Neural cell (in vitro differentiated cells): ENCODE results near the gene SPTBN1. TPM values are rescaled to one million over a fixed set of nuclear protein-coding genes. Genes with fewer than 3 reads are reported as not detected.

Source experiments
- H2AFZ ChIP-seq: fragments of 200-600, 300-800 bp; sonication (generic), shearing (Covaris generic); 2 replicates; pipeline ENCODE4 v1.6.0; 2014; ENCODE audit warnings: low read depth, mild to moderate bottlenecking, antibody characterized with exemption, low read length, moderate library complexity
- H3F3A ChIP-seq: fragments of 200-600 bp; shearing (Covaris generic); 2 replicates; pipeline ENCODE4 v1.6.1; 2016; ENCODE audit warnings: mild to moderate bottlenecking, moderate library complexity, mixed read lengths, antibody characterized with exemption, low read length; ENCODE audit not compliant: insufficient read depth, poor library complexity, severe bottlenecking
- H3K27ac ChIP-seq: fragments of 200-600, 300-800 bp; sonication (generic), shearing (Covaris generic); 2 replicates; pipeline ENCODE4 v1.5.1; 2014; ENCODE audit warnings: mild to moderate bottlenecking, low read length, moderate library complexity
- H3K27me3 ChIP-seq: fragments of 300-800, 200-600 bp; sonication (generic), shearing (Covaris generic); 2 replicates; pipeline ENCODE4 v1.6.0; 2014; ENCODE audit warnings: mild to moderate bottlenecking, low read depth, low read length, moderate library complexity; ENCODE audit not compliant: insufficient read depth
- H3K36me3 ChIP-seq: fragments of 300-800, 200-600 bp; sonication (generic), shearing (Covaris generic); 2 replicates; pipeline ENCODE4 v1.5.1; 2014; ENCODE audit warnings: mild to moderate bottlenecking, antibody characterized with exemption, low read length, moderate library complexity; ENCODE audit not compliant: insufficient read depth
- H3K4me2 ChIP-seq: fragments of 300-800, 200-600 bp; sonication (generic), shearing (Covaris generic); 2 replicates; pipeline ENCODE4 v1.6.0; 2014; ENCODE audit warnings: mild to moderate bottlenecking, low read length
- H3K4me3 ChIP-seq: fragments of 300-800, 200-600 bp; sonication (generic), shearing (Covaris generic); 2 replicates; pipeline ENCODE4 v1.5.1; 2014; ENCODE audit warnings: mild to moderate bottlenecking, low read length, moderate library complexity
- H3K79me2 ChIP-seq: fragments of 200-600 bp; shearing (Covaris generic); replicated peaks from 2 replicates; pipeline ENCODE4 v1.6.0; 2014; ENCODE audit warnings: mild to moderate bottlenecking, low read length, moderate library complexity; ENCODE audit not compliant: insufficient read depth
- H3K9ac ChIP-seq: fragments of 300-800, 200-600 bp; sonication (generic), shearing (Covaris generic); 2 replicates; pipeline ENCODE4 v1.6.1; 2016; ENCODE audit warnings: mild to moderate bottlenecking, low read length, mixed read lengths
- H3K9me2 ChIP-seq: fragments of 200-600 bp; shearing (Covaris generic); 2 replicates; pipeline ENCODE4 v1.6.1; 2016; ENCODE audit warnings: mild to moderate bottlenecking, low read length, mixed read lengths; ENCODE audit not compliant: insufficient read depth
- H3K9me3 ChIP-seq: fragments of 200-600, 300-800 bp; sonication (generic), shearing (Covaris generic); 2 replicates; pipeline ENCODE4 v1.6.1; 2016; ENCODE audit warnings: mild to moderate bottlenecking, mixed run types, low read length, moderate library complexity, mixed read lengths
- H4K20me1 ChIP-seq: fragments of 200-600 bp; shearing (Covaris generic); 2 replicates; pipeline ENCODE4 v1.6.1; 2016; ENCODE audit warnings: mild to moderate bottlenecking, mixed run types; ENCODE audit not compliant: insufficient read depth
- CTCF ChIP-seq: fragments of 450-650 bp; IDR thresholded peaks from 2 replicates; pipeline ENCODE4 v1.5.1; 2014; ENCODE audit warnings: antibody characterized with exemption, mild to moderate bottlenecking, moderate library complexity; ENCODE audit not compliant: poor library complexity, severe bottlenecking
- EP300 ChIP-seq: fragments of 450-650 bp; conservative IDR thresholded peaks from 2 replicates; pipeline ENCODE4 v1.6.1; 2014; ENCODE audit warnings: antibody characterized with exemption, mild to moderate bottlenecking, moderate library complexity; ENCODE audit not compliant: poor library complexity, severe bottlenecking
- EZH2 ChIP-seq: fragments of 200-600, 300-800 bp; shearing (Covaris generic), sonication (generic); IDR thresholded peaks from 2 replicates; pipeline ENCODE4 v1.6.1; 2014; ENCODE audit warnings: antibody characterized with exemption, low read length, borderline replicate concordance, mild to moderate bottlenecking; ENCODE audit not compliant: insufficient read depth, poor library complexity, severe bottlenecking
- MXI1 ChIP-seq: fragments of 450-650 bp; conservative IDR thresholded peaks from 2 replicates; pipeline ENCODE4 v1.6.1; 2014; ENCODE audit warnings: antibody characterized with exemption, mild to moderate bottlenecking; ENCODE audit not compliant: poor library complexity, severe bottlenecking
- POLR2AphosphoS5 ChIP-seq: IDR thresholded peaks from 2 replicates; pipeline ENCODE4 v1.6.1; 2012
- RAD21 ChIP-seq: fragments of 450-650 bp; conservative IDR thresholded peaks from 2 replicates; pipeline ENCODE4 v1.6.1; 2014; ENCODE audit warnings: antibody characterized with exemption, mild to moderate bottlenecking, moderate library complexity
- REST ChIP-seq: IDR thresholded peaks from 2 replicates; pipeline ENCODE4 v1.6.1; 2012; ENCODE audit warnings: borderline replicate concordance
- SMC3 ChIP-seq: fragments of 450-650 bp; conservative IDR thresholded peaks from 2 replicates; pipeline ENCODE4 v1.6.1; 2014; ENCODE audit warnings: antibody characterized with exemption, mild to moderate bottlenecking, moderate library complexity; ENCODE audit not compliant: poor library complexity
- TAF1 ChIP-seq: IDR thresholded peaks from 2 replicates; pipeline ENCODE4 v1.6.1; 2012; ENCODE audit warnings: low read depth
- polyA plus RNA-seq: library from polyadenylated mRNA; depleted of rRNA; stranded (reverse); fragments of >200 nt; gene quantifications from 2 replicates; pipeline ENCODE4 v1.2.3, GENCODE V29; 2014

Gene SPTBN1
- polyA plus RNA-seq, 1 donor from 2014 or later = 92.1 TPM

- Histone ChIP-seq H3K27me3 (no peaks in the 10 kb centered on the region), H3F3A (no peaks in the 10 kb centered on the region), H2AFZ (no peak overlapping the region), H4K20me1 (no peaks in the 10 kb centered on the region), H3K36me3 (no peaks in the 10 kb centered on the region), H3K79me2 (no peaks in the 10 kb centered on the region), H3K27ac (no peak overlapping the region), H3K4me2 (no peak overlapping the region), H3K9me2 (no peaks in the 10 kb centered on the region), H3K9ac (no peak overlapping the region), H3K9me3 (no peaks in the 10 kb centered on the region), H3K4me3 (no peak overlapping the region)
- no peak for TF ChIP-seq RAD21
- TF ChIP-seq POLR2AphosphoS5 = no peak
- TF ChIP-seq REST = no peak
- TF ChIP-seq TAF1 = no peak
- TF ChIP-seq MXI1 = no peak
- TF ChIP-seq SMC3 = no peak
Observed at GRCh38 chr2:54423213-54423612, 32.9 kb upstream of the SPTBN1 start.

GRCh38 chr2:54424555-54425163 lies 31.5 kb upstream of the SPTBN1 start:
- no peak for TF ChIP-seq REST
- TF ChIP-seq MXI1 = no peak
- TF ChIP-seq SMC3 = no peak
- TF ChIP-seq CTCF = no peak
- no peak for TF ChIP-seq EZH2
- no peak for TF ChIP-seq RAD21
- TF ChIP-seq EP300 = no peak
- TF ChIP-seq TAF1 = no peak
- TF ChIP-seq POLR2AphosphoS5 = no peak
- H3K36me3 ChIP-seq = no peaks in the 10 kb centered on the region
- H3K4me3 ChIP-seq = no peak overlapping the region
- H3K9ac ChIP-seq = no peak overlapping the region
- H2AFZ ChIP-seq = no peak overlapping the region
- H3K27me3 ChIP-seq = no peaks in the 10 kb centered on the region
- H3K79me2 ChIP-seq = no peaks in the 10 kb centered on the region
- no peaks in the 10 kb centered on the region for H3F3A ChIP-seq
- no peaks in the 10 kb centered on the region for H3K9me3 ChIP-seq
- no peak overlapping the region for H3K4me2 ChIP-seq
- H4K20me1 ChIP-seq = no peaks in the 10 kb centered on the region
- H3K27ac ChIP-seq = no peak overlapping the region
- no peaks in the 10 kb centered on the region for H3K9me2 ChIP-seq
